Measurements from ENCODE around the gene MEX3B.
A peak's percentile ranks its signal among the peaks of the same experiment; 100 is the strongest.
"Not testable (repeated sequence)": the region's sequence is repeated elsewhere in the genome, so short reads cannot be mapped to it uniquely, and the experiment has no call there.

Gene MEX3B

GRCh38 chr15:82031871-82032270 is 13.9 kb downstream of the MEX3B start:
- DNase-seq (ENCODE audit: low read depth) = no peak
- Histone ChIP-seq H3K36me3 (ENCODE audit: control insufficient read depth, insufficient read depth, low read length, severe bottlenecking) (no peaks in the 10 kb centered on the region), H3K9me3 (ENCODE audit: control insufficient read depth, low read length) (no peaks in the 10 kb centered on the region), H3K27me3 (replicated peaks; ENCODE audit: control insufficient read depth, insufficient read depth, low read length) (no peaks in the 10 kb centered on the region), H3K9ac (ENCODE audit: low read length) (no peak overlapping the region), H3K4me1 (ENCODE audit: control insufficient read depth, insufficient read depth, low read length) (no peaks in the 10 kb centered on the region), H3K4me3 (ENCODE audit: low read length) (no peak overlapping the region)

GRCh38 chr15:82030176-82030575 is 15.6 kb downstream of the MEX3B start:
- no peak for DNase-seq (ENCODE audit: low read depth)
- no peaks in the 10 kb centered on the region for H3K4me1 ChIP-seq (ENCODE audit: control insufficient read depth, insufficient read depth, low read length)
- no peaks in the 10 kb centered on the region for H3K9me3 ChIP-seq (ENCODE audit: control insufficient read depth, low read length)
- H3K36me3 ChIP-seq (ENCODE audit: control insufficient read depth, insufficient read depth, low read length, severe bottlenecking) = no peaks in the 10 kb centered on the region
- no peak overlapping the region for H3K4me3 ChIP-seq (ENCODE audit: low read length)
- H3K9ac ChIP-seq (ENCODE audit: low read length) = no peak overlapping the region
- H3K27me3 ChIP-seq (replicated peaks; ENCODE audit: control insufficient read depth, insufficient read depth, low read length) = no peaks in the 10 kb centered on the region

GRCh38 chr15:82028163-82028562 is 17.7 kb downstream of the MEX3B start:
- not testable (repeated sequence) for H3K36me3 ChIP-seq (ENCODE audit: control insufficient read depth, insufficient read depth, low read length, severe bottlenecking); H3K27me3 ChIP-seq (replicated peaks; ENCODE audit: control insufficient read depth, insufficient read depth, low read length); H3K9ac ChIP-seq (ENCODE audit: low read length); H3K9me3 ChIP-seq (ENCODE audit: control insufficient read depth, low read length); DNase-seq (ENCODE audit: low read depth); H3K4me1 ChIP-seq (ENCODE audit: control insufficient read depth, insufficient read depth, low read length); H3K4me3 ChIP-seq (ENCODE audit: low read length)

- no peaks in the 10 kb centered on the region for H3K4me1 ChIP-seq (ENCODE audit: control insufficient read depth, insufficient read depth, low read length)
- H3K36me3 ChIP-seq (ENCODE audit: control insufficient read depth, insufficient read depth, low read length, severe bottlenecking) = no peaks in the 10 kb centered on the region
- DNase-seq (ENCODE audit: low read depth) = peak; percentile 40
- H3K27me3 ChIP-seq (replicated peaks; ENCODE audit: control insufficient read depth, insufficient read depth, low read length) = peaks cover 9% of the 10 kb centered on the region
- H3K9ac ChIP-seq (ENCODE audit: low read length) = no peak overlapping the region
- no peak overlapping the region for H3K4me3 ChIP-seq (ENCODE audit: low read length)
- no peaks in the 10 kb centered on the region for H3K9me3 ChIP-seq (ENCODE audit: control insufficient read depth, low read length)
Measured at GRCh38 chr15:82021992-82022391, 23.8 kb downstream of the MEX3B start.

- no peak overlapping the region for H3K9ac ChIP-seq (ENCODE audit: low read length)
- H3K27me3 ChIP-seq (replicated peaks; ENCODE audit: control insufficient read depth, insufficient read depth, low read length) = peaks cover 16% of the 10 kb centered on the region
- DNase-seq (ENCODE audit: low read depth) = no peak
- H3K9me3 ChIP-seq (ENCODE audit: control insufficient read depth, low read length) = no peaks in the 10 kb centered on the region
- no peak overlapping the region for H3K4me3 ChIP-seq (ENCODE audit: low read length)
- H3K36me3 ChIP-seq (ENCODE audit: control insufficient read depth, insufficient read depth, low read length, severe bottlenecking) = no peaks in the 10 kb centered on the region
- no peaks in the 10 kb centered on the region for H3K4me1 ChIP-seq (ENCODE audit: control insufficient read depth, insufficient read depth, low read length)
Measured at GRCh38 chr15:82020625-82021394, 25.0 kb downstream of the MEX3B start.

GRCh38 chr15:82018201-82018600 is 27.6 kb downstream of the MEX3B start:
- H3K9me3 ChIP-seq (ENCODE audit: control insufficient read depth, low read length) = no peaks in the 10 kb centered on the region
- H3K36me3 ChIP-seq (ENCODE audit: control insufficient read depth, insufficient read depth, low read length, severe bottlenecking) = no peaks in the 10 kb centered on the region
- no peaks in the 10 kb centered on the region for H3K4me1 ChIP-seq (ENCODE audit: control insufficient read depth, insufficient read depth, low read length)
- no peak for DNase-seq (ENCODE audit: low read depth)
- H3K27me3 ChIP-seq (replicated peaks; ENCODE audit: control insufficient read depth, insufficient read depth, low read length) = peaks cover 16% of the 10 kb centered on the region
- no peak overlapping the region for H3K9ac ChIP-seq (ENCODE audit: low read length)
- H3K4me3 ChIP-seq (ENCODE audit: low read length) = no peak overlapping the region

- no peak for DNase-seq (ENCODE audit: low read depth)
- H3K4me1 ChIP-seq (ENCODE audit: control insufficient read depth, insufficient read depth, low read length) = no peaks in the 10 kb centered on the region
- peaks cover 16% of the 10 kb centered on the region for H3K27me3 ChIP-seq (replicated peaks; ENCODE audit: control insufficient read depth, insufficient read depth, low read length)
- no peak overlapping the region for H3K9ac ChIP-seq (ENCODE audit: low read length)
- no peaks in the 10 kb centered on the region for H3K36me3 ChIP-seq (ENCODE audit: control insufficient read depth, insufficient read depth, low read length, severe bottlenecking)
- H3K9me3 ChIP-seq (ENCODE audit: control insufficient read depth, low read length) = no peaks in the 10 kb centered on the region
- H3K4me3 ChIP-seq (ENCODE audit: low read length) = no peak overlapping the region
Measured at GRCh38 chr15:82017656-82018055, 28.2 kb downstream of the MEX3B start.

- no peak overlapping the region for H3K9ac ChIP-seq (ENCODE audit: low read length)
- H3K27me3 ChIP-seq (replicated peaks; ENCODE audit: control insufficient read depth, insufficient read depth, low read length) = peaks cover 21% of the 10 kb centered on the region
- no peaks in the 10 kb centered on the region for H3K4me1 ChIP-seq (ENCODE audit: control insufficient read depth, insufficient read depth, low read length)
- no peaks in the 10 kb centered on the region for H3K36me3 ChIP-seq (ENCODE audit: control insufficient read depth, insufficient read depth, low read length, severe bottlenecking)
- DNase-seq (ENCODE audit: low read depth) = no peak
- no peaks in the 10 kb centered on the region for H3K9me3 ChIP-seq (ENCODE audit: control insufficient read depth, low read length)
- no peak overlapping the region for H3K4me3 ChIP-seq (ENCODE audit: low read length)
Measured at GRCh38 chr15:82014989-82015388, 30.8 kb downstream of the MEX3B start.

- no peak for DNase-seq (ENCODE audit: low read depth)
Measured at GRCh38 chr15:82012908-82013307, 32.9 kb downstream of the MEX3B start.

GRCh38 chr15:82005239-82005638 is 40.6 kb downstream of the MEX3B start:
- Histone ChIP-seq H3K4me3 (ENCODE audit: low read length) (no peak overlapping the region), H3K9me3 (ENCODE audit: control insufficient read depth, low read length) (no peaks in the 10 kb centered on the region), H3K27me3 (replicated peaks; ENCODE audit: control insufficient read depth, insufficient read depth, low read length) (peaks cover 2% of the 10 kb centered on the region), H3K9ac (ENCODE audit: low read length) (no peak overlapping the region), H3K4me1 (ENCODE audit: control insufficient read depth, insufficient read depth, low read length) (no peaks in the 10 kb centered on the region), H3K36me3 (ENCODE audit: control insufficient read depth, insufficient read depth, low read length, severe bottlenecking) (no peaks in the 10 kb centered on the region)
- no peak for DNase-seq (ENCODE audit: low read depth)

More at GRCh38 chr15:82012908-82013307, 32.9 kb downstream of the MEX3B start:
- Histone ChIP-seq H3K4me3 (ENCODE audit: low read length) (no peak overlapping the region), H3K9me3 (ENCODE audit: control insufficient read depth, low read length) (no peaks in the 10 kb centered on the region), H3K9ac (ENCODE audit: low read length) (no peak overlapping the region), H3K36me3 (ENCODE audit: control insufficient read depth, insufficient read depth, low read length, severe bottlenecking) (no peaks in the 10 kb centered on the region), H3K27me3 (replicated peaks; ENCODE audit: control insufficient read depth, insufficient read depth, low read length) (peaks cover 20% of the 10 kb centered on the region), H3K4me1 (ENCODE audit: control insufficient read depth, insufficient read depth, low read length) (no peaks in the 10 kb centered on the region)

- DNase-seq (ENCODE audit: low read depth) = no peak
- Histone ChIP-seq H3K9me3 (ENCODE audit: control insufficient read depth, low read length) (no peaks in the 10 kb centered on the region), H3K36me3 (ENCODE audit: control insufficient read depth, insufficient read depth, low read length, severe bottlenecking) (no peaks in the 10 kb centered on the region), H3K4me3 (ENCODE audit: low read length) (no peak overlapping the region), H3K4me1 (ENCODE audit: control insufficient read depth, insufficient read depth, low read length) (no peaks in the 10 kb centered on the region), H3K27me3 (replicated peaks; ENCODE audit: control insufficient read depth, insufficient read depth, low read length) (no peaks in the 10 kb centered on the region), H3K9ac (ENCODE audit: low read length) (no peak overlapping the region)
Measured at GRCh38 chr15:82003916-82004315, 41.9 kb downstream of the MEX3B start.

GRCh38 chr15:81995081-81995480 is 50.7 kb downstream of the MEX3B start:
- H3K27me3 ChIP-seq (replicated peaks; ENCODE audit: control insufficient read depth, insufficient read depth, low read length); DNase-seq (ENCODE audit: low read depth); H3K36me3 ChIP-seq (ENCODE audit: control insufficient read depth, insufficient read depth, low read length, severe bottlenecking); H3K9ac ChIP-seq (ENCODE audit: low read length); H3K9me3 ChIP-seq (ENCODE audit: control insufficient read depth, low read length); H3K4me1 ChIP-seq (ENCODE audit: control insufficient read depth, insufficient read depth, low read length); H3K4me3 ChIP-seq (ENCODE audit: low read length): not testable (repeated sequence)
